ENCODE data around the gene VIT. TPM values are rescaled to one million over a fixed set of nuclear protein-coding genes. Genes with fewer than 3 reads are reported as not detected.

The VIT gene
- total RNA-seq, 2 donors from 2014 or later, result not detected

DNA sequence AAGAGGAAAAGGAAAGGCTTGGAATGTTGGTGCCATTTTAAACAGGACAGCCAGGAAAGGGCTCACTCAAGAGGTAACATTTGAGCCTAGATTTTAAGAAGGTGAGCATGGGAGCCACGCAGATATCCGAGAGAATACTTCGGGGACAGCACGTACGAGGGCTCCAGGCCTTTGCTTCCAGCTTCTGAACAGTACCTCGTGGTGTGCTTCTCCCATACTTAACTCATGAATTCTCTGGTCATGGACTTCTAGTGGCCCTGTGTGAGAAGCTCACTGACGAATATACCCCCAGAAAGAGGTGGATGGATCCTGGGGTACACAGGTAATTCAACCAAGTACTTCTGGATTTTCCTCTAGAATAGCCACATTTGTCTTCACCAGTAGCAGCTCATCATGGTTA lies 2.7 kb upstream of the VIT start:
- no peak overlapping the region for H3K27ac Mint-ChIP-seq
- no peaks in the 10 kb centered on the region for H3K9me3 Mint-ChIP-seq
- H3K27me3 Mint-ChIP-seq, result peaks cover 19% of the 10 kb centered on the region
- no peaks in the 10 kb centered on the region for H3K4me1 Mint-ChIP-seq
- no peak for ATAC-seq (replicated peaks)
- H3K36me3 Mint-ChIP-seq (ENCODE audit: low read depth), result no peaks in the 10 kb centered on the region
- no peak overlapping the region for H3K4me3 Mint-ChIP-seq

DNA sequence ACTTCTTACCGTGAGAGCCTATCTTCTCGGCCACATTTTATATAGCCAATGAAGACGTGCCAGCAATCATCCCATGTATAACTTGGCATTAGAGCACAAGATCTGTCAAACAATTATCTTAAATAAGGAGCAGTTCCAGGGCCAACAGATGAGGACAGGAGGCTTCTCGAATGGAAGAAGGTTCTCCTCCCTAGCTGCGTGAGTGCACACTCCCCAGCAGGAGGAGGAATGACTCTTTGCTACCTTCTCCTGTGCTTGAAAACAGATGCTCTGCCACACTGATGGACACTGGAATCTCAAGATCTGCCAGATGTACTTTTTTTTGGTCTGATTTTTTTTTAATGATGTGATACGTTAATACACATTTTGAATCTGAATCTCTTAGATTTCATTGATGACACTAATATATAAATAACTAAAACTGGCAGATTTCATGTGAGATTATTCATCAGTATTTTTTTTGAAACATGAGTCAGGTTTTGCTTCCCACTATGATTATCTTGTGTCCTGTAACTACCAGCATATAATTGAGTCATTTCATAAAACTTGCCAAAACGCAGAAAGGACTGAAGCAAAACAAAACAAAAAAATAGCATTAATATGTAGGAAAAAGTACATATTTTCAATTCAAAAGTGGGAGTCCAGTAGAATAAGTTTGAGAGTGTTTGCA lies 626 bp upstream of the VIT start:
- Mint-ChIP-seq H3K4me3 (no peak overlapping the region), H3K27me3 (peaks cover 10% of the 10 kb centered on the region), H3K4me1 (no peaks in the 10 kb centered on the region), H3K27ac (no peak overlapping the region), H3K36me3 (ENCODE audit: low read depth) (no peaks in the 10 kb centered on the region), H3K9me3 (no peaks in the 10 kb centered on the region)
- no peak for ATAC-seq (replicated peaks)

DNA sequence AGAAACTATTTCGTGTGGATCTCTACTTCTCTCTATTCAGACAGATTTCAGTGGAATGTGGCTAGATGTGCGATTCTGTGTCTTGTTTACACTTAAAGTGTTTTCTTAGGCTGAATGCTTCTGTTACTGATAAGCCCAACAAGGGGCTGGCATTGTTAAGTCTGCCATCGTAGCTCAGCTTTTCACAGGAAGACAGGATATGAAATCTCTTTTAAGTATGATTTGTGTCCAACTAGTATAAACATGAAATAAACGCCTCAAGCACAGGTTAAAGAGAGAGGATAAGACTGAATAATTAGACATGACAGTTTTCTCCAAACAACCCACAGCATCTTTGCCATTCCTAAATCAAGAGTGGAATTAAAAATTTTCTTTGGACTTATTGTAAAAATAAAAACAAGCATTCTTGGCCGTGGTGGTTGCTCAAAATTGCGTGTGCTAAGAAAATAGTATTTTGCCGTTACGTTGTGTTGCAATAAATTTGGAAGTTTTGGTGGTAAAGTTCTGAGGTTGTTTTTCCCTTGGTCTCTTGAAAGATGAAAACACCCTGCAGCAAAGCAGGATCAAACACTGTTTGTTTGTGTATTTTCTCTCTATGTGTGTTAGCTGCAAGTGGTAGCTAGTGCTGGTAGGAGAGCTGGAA lies 1.0 kb downstream of the VIT start:
- Mint-ChIP-seq H3K4me3 (no peak overlapping the region), H3K9me3 (no peaks in the 10 kb centered on the region), H3K27me3 (peaks cover 7% of the 10 kb centered on the region), H3K36me3 (ENCODE audit: low read depth) (no peaks in the 10 kb centered on the region), H3K27ac (no peak overlapping the region), H3K4me1 (no peaks in the 10 kb centered on the region)
- no peak for ATAC-seq (replicated peaks)

DNA sequence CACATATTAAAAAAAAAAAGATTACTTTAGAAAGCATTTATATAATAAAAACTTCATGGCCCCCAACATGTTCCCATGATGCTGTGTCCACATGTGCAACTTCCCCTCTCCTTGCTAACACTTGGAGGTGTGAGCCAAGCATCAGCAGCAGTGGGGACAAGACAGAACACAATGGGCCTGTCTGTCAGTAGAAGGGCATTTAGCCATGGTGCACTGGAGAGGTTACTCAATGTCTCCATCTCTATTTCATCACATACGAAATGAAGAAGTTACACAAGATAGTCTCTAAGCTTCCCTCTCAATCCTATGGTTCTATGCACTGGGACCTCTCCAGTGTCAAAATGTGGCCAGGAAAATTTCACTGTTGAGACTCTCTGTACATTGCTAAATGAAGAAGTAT lies 2.5 kb downstream of the VIT start:
- Mint-ChIP-seq H3K9me3 (no peaks in the 10 kb centered on the region), H3K36me3 (ENCODE audit: low read depth) (no peaks in the 10 kb centered on the region), H3K4me3 (no peak overlapping the region), H3K27ac (no peak overlapping the region), H3K27me3 (peaks cover 8% of the 10 kb centered on the region), H3K4me1 (no peaks in the 10 kb centered on the region)
- no peak for ATAC-seq (replicated peaks)

DNA sequence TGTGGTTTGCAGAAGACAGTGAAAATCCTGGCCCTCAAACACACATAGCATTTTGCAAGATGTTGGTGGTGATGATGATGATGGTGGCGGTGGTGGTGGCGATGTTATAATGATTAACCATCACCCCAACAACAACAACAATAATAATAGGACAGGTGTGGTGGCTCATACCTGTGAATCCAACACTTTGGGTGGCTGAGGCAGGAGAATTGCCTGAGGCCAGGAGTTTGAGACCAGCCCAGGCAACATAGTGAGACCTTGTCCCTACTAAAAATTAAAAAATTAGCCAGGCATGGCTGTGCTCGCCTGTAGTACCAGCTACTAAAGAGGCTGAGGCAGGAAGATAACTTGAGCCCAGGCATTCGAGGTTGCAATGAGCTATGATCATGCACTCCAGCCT lies 3.8 kb downstream of the VIT start:
- Mint-ChIP-seq H3K27me3 (peaks cover 11% of the 10 kb centered on the region), H3K9me3 (no peaks in the 10 kb centered on the region), H3K27ac (no peak overlapping the region), H3K36me3 (ENCODE audit: low read depth) (no peaks in the 10 kb centered on the region), H3K4me3 (no peak overlapping the region), H3K4me1 (no peaks in the 10 kb centered on the region)
- no peak for ATAC-seq (replicated peaks)

DNA sequence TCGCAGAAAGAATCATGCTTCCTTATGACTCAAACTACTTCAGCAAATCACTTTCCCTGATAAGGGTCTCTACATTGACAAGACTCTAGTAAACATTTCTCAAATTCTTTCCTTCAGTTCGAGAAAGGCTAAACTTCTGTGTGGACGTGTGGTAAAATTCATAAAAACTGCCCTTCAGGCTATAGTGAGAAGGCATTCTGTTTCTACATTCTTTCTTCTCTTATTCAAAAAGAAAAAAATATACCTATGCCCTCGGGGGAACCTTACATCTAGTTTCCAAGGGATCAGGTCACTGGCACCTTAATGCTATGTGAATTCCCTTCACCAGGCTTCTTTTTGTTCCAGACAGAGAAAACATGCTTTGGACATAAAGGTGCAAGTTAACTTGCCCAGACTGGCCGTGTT lies 4.9 kb downstream of the VIT start:
- Mint-ChIP-seq H3K4me3 (no peak overlapping the region), H3K36me3 (ENCODE audit: low read depth) (no peaks in the 10 kb centered on the region), H3K4me1 (no peaks in the 10 kb centered on the region), H3K27ac (no peak overlapping the region), H3K27me3 (peaks cover 14% of the 10 kb centered on the region), H3K9me3 (no peaks in the 10 kb centered on the region)
- ATAC-seq (replicated peaks), result no peak

DNA sequence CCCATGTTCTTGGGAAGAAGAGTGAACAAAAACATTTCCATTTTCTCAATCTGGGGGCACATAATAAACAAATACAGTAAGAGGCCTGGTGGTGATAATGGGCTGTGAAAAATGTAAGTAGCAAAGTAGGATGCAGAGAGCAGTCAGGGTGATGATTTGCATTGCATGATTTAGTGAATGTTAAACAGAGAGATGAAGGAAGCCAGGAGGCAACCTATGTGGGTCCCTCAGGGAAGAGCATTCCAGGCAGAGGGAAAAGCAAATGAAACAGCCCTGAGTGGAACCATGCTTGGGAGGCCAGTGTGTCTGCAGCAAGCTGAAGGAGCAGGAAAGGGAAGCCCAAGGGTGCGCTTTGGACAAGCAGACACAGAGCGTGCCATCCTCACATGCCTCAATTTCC lies 5.4 kb downstream of the VIT start:
- Mint-ChIP-seq H3K27me3 (peaks cover 14% of the 10 kb centered on the region), H3K27ac (no peak overlapping the region), H3K4me1 (no peaks in the 10 kb centered on the region), H3K9me3 (no peaks in the 10 kb centered on the region), H3K4me3 (no peak overlapping the region), H3K36me3 (ENCODE audit: low read depth) (no peaks in the 10 kb centered on the region)
- no peak for ATAC-seq (replicated peaks)

DNA sequence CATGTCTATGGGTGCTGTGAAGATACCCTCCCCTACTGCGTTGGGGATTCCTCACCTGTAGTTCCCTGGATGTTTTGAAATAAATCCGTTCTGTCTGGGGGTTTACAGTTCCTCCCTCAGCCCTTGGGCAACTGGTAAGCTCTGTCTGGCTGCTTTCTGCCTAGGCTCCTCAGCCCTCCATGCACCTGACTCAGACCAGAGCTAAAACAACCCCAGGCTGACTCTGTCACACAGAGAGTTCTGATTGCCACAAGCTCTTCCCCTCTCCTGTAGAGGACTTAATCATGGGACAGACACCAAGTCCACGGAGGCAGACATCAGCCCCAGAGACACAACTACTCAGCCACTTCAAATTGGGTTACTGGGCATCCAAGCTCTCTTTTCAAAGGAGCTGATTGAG lies 6.3 kb downstream of the VIT start:
- H3K4me3 Mint-ChIP-seq, result no peak overlapping the region
- H3K27ac Mint-ChIP-seq, result no peak overlapping the region
- peaks cover 18% of the 10 kb centered on the region for H3K27me3 Mint-ChIP-seq
- no peaks in the 10 kb centered on the region for H3K9me3 Mint-ChIP-seq
- H3K4me1 Mint-ChIP-seq, result no peaks in the 10 kb centered on the region
- no peaks in the 10 kb centered on the region for H3K36me3 Mint-ChIP-seq (ENCODE audit: low read depth)
- ATAC-seq (replicated peaks), result no peak

DNA sequence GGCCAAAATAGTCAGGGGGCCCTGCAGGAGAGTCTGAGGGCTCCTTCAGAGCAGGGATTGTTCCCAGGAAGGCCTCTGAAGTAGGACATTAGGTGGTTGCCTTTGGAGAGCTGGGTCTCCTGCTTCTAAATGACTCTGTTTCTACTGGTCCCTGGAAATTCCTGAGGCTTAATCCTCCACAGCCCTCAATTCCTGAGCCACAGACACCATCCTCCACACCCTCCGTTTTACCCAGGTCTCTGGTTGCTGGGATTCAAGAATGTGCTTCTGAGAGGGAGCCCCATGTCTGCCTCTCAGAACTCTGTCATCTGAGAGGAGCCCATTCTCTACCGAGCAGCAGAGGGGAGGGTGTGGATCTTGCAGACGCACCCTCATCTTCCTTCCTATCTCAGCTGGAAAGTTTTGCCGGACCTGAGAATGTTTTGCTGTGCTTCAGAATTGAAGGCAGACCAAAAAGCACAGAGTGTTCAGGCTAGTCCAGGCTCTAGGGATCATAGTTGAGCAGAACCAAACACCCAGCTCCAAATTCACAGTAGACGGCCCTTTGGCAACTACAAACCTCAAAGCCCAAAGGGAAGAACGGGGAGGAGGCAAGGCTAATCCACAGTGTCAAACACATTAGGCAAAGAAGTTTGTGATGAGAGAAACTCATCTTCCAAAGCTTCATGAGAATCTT lies 8.1 kb downstream of the VIT start:
- ATAC-seq (replicated peaks), result no peak
- Mint-ChIP-seq H3K36me3 (ENCODE audit: low read depth) (no peaks in the 10 kb centered on the region), H3K9me3 (no peaks in the 10 kb centered on the region), H3K27me3 (peaks cover 22% of the 10 kb centered on the region), H3K27ac (no peak overlapping the region), H3K4me1 (no peaks in the 10 kb centered on the region), H3K4me3 (no peak overlapping the region)

DNA sequence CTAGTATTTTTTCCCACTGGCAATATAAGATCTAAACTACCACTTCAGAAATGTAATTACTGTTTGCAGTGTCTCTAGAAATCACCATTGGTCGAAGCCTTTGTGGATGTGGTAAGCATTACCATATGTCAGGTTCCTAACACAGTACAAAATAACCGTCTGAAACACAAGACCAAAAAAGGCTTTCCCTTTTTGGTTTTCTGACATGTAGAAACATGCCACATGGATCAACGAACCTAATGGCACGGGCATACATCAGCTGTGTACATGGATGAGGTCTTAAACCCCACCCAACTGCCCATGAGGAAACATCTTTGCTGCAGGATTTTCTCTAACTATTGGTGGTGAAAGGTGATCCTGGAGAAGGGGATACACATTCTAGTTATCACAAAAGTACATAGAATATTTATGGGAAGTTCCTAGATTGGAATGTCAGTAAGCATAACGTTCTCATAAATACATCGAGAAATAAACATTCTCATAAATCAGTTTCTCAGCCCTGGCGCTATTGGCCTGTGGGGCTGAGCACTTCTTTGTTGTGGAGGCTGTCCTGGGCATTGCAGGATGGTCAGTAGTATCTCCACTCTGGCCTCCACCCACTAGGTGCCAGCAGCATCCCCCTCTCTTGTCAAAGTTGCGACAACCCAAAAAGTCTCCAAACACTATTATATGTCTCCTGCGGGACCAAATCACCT lies 9.0 kb downstream of the VIT start:
- Mint-ChIP-seq H3K27me3 (peaks cover 22% of the 10 kb centered on the region), H3K4me1 (no peaks in the 10 kb centered on the region), H3K9me3 (no peaks in the 10 kb centered on the region), H3K4me3 (no peak overlapping the region), H3K36me3 (ENCODE audit: low read depth) (no peaks in the 10 kb centered on the region), H3K27ac (no peak overlapping the region)
- ATAC-seq (replicated peaks), result no peak

DNA sequence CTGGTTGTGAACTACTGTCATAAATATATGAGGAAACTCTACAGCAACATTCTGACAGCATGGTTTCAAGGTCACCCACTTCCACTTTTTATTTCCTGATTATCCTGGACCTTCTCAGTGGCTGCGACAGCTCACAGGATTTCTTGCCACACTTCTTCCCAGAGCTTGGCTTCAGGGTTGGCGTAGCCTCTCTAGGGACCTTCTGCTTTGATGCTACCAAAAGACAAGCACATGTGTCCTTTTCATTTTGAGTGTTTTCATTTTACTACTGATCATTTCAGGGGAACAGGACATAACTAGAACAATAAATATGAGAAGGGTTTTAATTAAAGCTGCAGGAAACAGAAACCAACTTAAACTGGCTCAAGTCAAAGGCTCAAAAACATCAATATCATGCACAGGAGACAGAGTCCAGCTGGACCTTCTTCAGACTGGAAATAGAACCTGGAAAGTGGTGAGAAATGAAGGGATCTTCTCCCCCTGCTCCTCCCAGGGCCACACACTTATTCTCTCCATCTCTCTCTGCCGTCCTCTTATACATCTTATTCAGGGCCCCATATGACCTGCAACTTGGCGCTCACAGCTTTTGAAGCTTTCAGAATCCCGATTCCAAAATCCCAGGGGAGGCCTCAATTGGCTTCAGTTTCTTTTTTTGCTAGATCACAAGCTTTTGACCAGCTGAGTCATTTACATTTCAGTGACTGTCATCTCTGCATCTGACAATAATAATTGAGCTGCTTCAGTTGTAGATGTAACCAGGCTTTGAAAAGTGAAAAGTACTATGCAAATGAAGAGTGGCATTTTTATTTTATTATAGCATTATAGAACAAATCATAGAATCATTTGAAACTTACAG lies 9.7 kb downstream of the VIT start:
- peaks cover 22% of the 10 kb centered on the region for H3K27me3 Mint-ChIP-seq
- peaks cover 3% of the 10 kb centered on the region for H3K9me3 Mint-ChIP-seq
- H3K4me1 Mint-ChIP-seq, result no peaks in the 10 kb centered on the region
- no peaks in the 10 kb centered on the region for H3K36me3 Mint-ChIP-seq (ENCODE audit: low read depth)
- H3K4me3 Mint-ChIP-seq, result no peak overlapping the region
- no peak overlapping the region for H3K27ac Mint-ChIP-seq
- ATAC-seq (replicated peaks), result no peak

DNA sequence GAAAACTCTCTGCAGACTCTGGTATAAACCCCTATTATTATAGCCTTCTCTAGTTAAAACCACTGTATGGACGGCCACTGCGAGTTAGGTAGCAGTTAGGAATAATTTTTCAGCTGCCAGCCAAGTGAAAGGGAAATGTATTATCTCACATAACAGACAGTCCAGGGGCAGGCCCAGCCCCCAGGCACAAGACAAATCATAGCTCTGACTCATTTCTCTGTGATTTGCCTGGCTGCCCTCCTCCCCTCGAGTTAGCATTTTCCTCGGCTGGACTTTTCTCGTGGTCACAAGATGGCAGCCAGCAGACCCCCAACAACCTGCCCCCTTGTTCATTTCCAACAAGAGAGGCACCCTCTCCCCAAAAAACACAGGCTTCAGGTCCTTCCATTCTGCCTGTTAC lies 10.5 kb downstream of the VIT start:
- Mint-ChIP-seq H3K27me3 (peaks cover 22% of the 10 kb centered on the region), H3K4me3 (no peak overlapping the region), H3K4me1 (no peaks in the 10 kb centered on the region), H3K9me3 (peaks cover 4% of the 10 kb centered on the region), H3K27ac (no peak overlapping the region), H3K36me3 (ENCODE audit: low read depth) (no peaks in the 10 kb centered on the region)
- ATAC-seq (replicated peaks), result no peak

DNA sequence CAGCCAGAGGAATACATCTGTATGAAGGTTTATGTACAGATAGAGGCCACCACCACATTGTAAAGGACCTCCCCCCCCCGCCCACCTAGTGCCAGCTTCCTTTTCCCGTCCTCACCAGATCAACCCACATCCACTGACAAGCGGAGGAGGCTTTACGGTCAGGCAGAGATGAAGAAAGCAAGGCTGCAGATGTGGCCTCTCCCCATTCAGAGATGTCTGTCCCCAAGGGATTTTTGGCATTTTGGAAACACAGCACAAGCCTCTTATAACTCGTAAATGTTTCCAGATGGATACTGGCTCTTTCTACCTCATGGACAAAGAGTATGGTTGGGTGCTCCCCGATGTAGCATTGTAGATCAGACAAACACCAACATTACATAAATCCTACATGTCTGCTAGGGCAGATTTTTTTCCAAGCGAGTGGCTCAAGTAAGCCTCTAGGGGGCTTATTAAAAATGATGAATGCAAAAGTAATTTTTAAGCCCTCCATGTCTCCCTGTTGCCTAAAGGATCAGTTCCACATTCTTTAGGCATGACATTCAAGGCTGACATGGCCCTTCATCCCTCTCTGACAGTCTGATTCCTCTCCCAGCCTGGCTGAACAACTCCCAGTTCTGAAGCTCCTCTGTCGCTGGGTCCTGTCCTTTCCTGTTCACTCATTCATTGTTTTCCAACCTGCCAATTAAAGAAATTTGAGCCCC lies 11.7 kb downstream of the VIT start:
- Mint-ChIP-seq H3K27ac (no peak overlapping the region), H3K4me1 (no peaks in the 10 kb centered on the region), H3K36me3 (ENCODE audit: low read depth) (no peaks in the 10 kb centered on the region), H3K9me3 (peaks cover 4% of the 10 kb centered on the region), H3K4me3 (no peak overlapping the region), H3K27me3 (peaks cover 22% of the 10 kb centered on the region)
- no peak for ATAC-seq (replicated peaks)

Data from activated T-helper 17 cell treated with anti-CD3 and anti-CD28 coated beads, Interleukin-2, amount 50 U/mL, for 72 hours (primary cell).